ENCODE measurements around the gene LYSMD4.

The LYSMD4 gene

GRCh38 chr15:99680276-99680675 lies 53.0 kb downstream of the LYSMD4 start:
- TF ChIP-seq CTCF (IDR thresholded peaks at IDR 0.05; ENCODE audit: low read depth, low read length) = no peak
- TF ChIP-seq POLR2A (IDR thresholded peaks at IDR 0.05; ENCODE audit: extremely low read depth, insufficient read length) = no peak
- TF ChIP-seq MAX (IDR thresholded peaks at IDR 0.05; ENCODE audit: low read depth, low read length) = no peak
- TF ChIP-seq MYC (IDR thresholded peaks at IDR 0.05; ENCODE audit: low read depth, low read length) = no peak
- no peak for DNase-seq (ENCODE audit: low read depth)
- H3K4me3 ChIP-seq (ENCODE audit: low read depth, low read length) = no peak overlapping the region

- no peak for DNase-seq (ENCODE audit: low read depth)
- H3K4me3 ChIP-seq (ENCODE audit: low read depth, low read length) = no peak overlapping the region
- TF ChIP-seq CTCF (IDR thresholded peaks at IDR 0.05; ENCODE audit: low read depth, low read length) = no peak
- TF ChIP-seq POLR2A (IDR thresholded peaks at IDR 0.05; ENCODE audit: extremely low read depth, insufficient read length) = no peak
- TF ChIP-seq MYC (IDR thresholded peaks at IDR 0.05; ENCODE audit: low read depth, low read length) = no peak
- no peak for TF ChIP-seq MAX (IDR thresholded peaks at IDR 0.05; ENCODE audit: low read depth, low read length)
Measured at GRCh38 chr15:99677540-99678134, 55.6 kb downstream of the LYSMD4 start.
